Activated B cell treated with CpG ODN at 0.5 μM for 24 hours (primary cell): Measurements from ENCODE around the gene CDC73. TPM values are rescaled to one million over a fixed set of nuclear protein-coding genes. Genes with fewer than 3 reads are reported as not detected.

ENCODE experiments used
- ATAC-seq: fragments of 200-7000 bp; cut with Tn5 transposase; one replicate; pipeline ENCODE4 v1.10.0; 2021; ENCODE audit warnings: low read depth, mild to moderate bottlenecking, moderate library complexity
- CTCF ChIA-PET: fragments of 350-600 bp; sonication (Branson Sonifier 250); formaldehyde crosslinking; loops from one replicate; lab custom pipeline; 2021; ENCODE audit warnings: antibody characterized with exemption; lab: Charles Lee
- POLR2A ChIA-PET: fragments of 350-600 bp; sonication (Branson Sonifier 250); formaldehyde crosslinking; loops from one replicate; lab custom pipeline; 2021; ENCODE audit warnings: antibody characterized with exemption; lab: Charles Lee
- DNase-seq: peaks from one replicate; pipeline ENCODE4 v3.0.0; 2022
- H3K27ac Mint-ChIP-seq: one replicate; pipeline ENCODE4 v1.8.0; 2020; ENCODE audit warnings: mixed read lengths
- H3K27me3 Mint-ChIP-seq: one replicate; pipeline ENCODE4 v1.8.0; 2021; ENCODE audit warnings: mixed read lengths
- H3K36me3 Mint-ChIP-seq: one replicate; pipeline ENCODE4 v1.8.0; 2021; ENCODE audit warnings: low read depth, mixed read lengths
- H3K4me1 Mint-ChIP-seq: one replicate; pipeline ENCODE4 v1.8.0; 2021; ENCODE audit warnings: mixed read lengths
- H3K4me3 Mint-ChIP-seq: one replicate; pipeline ENCODE4 v1.8.0; 2020; ENCODE audit warnings: mild to moderate bottlenecking, mixed read lengths
- H3K9me3 Mint-ChIP-seq: one replicate; pipeline ENCODE4 v1.8.0; 2020; ENCODE audit warnings: mixed read lengths
- CTCF ChIP-seq: fragments of 200-600 bp; IDR thresholded peaks from one replicate; pipeline ENCODE4 v1.8.0; 2022; ENCODE audit warnings: antibody characterized with exemption, mild to moderate bottlenecking
- intact Hi-C: fragments of 100-400 bp; cut with micrococcal nuclease; formaldehyde crosslinking; loops from one replicate; pipeline ENCODE4 v1.15.1; 2024
- total RNA-seq: library from RNA; stranded (reverse); gene quantifications from 2 replicates; pipeline ENCODE4 v1.2.3, GENCODE V29; 2022

CDC73 gene
- total RNA-seq, 1 donor from 2014 or later: 59.1 TPM

GRCh38 chr1:193199940-193200339 is 78.1 kb downstream of the CDC73 start:
- peaks cover 38% of the 10 kb centered on the region for H3K36me3 Mint-ChIP-seq
- ATAC-seq (no peak), DNase-seq (no peak)
- no peak for TF ChIP-seq CTCF
- peaks cover 4% of the 10 kb centered on the region for H3K4me1 Mint-ChIP-seq
- intact Hi-C loops: no loop called here
- no peaks in the 10 kb centered on the region for H3K9me3 Mint-ChIP-seq
- ChIA-PET CTCF (no interaction called here), POLR2A (no interaction called here)
- H3K27me3 Mint-ChIP-seq: no peaks in the 10 kb centered on the region
- H3K4me3 Mint-ChIP-seq: no peak overlapping the region
- no peak overlapping the region for H3K27ac Mint-ChIP-seq

- Mint-ChIP-seq H3K4me3 (no peak overlapping the region), H3K9me3 (peaks cover 8% of the 10 kb centered on the region), H3K27me3 (no peaks in the 10 kb centered on the region), H3K4me1 (no peaks in the 10 kb centered on the region), H3K36me3 (peaks cover 42% of the 10 kb centered on the region), H3K27ac (no peak overlapping the region)
- TF ChIP-seq CTCF: no peak
- intact Hi-C loops: no loop called here
- no peak for DNase-seq
- CTCF ChIA-PET: interaction anchor here (0.6 to 1.1 kb wide), 2 partner anchors 18 to 202 kb away, joined by 3 read pairs; no protein-coding TSS in a partner anchor
- no peak for ATAC-seq
- POLR2A ChIA-PET: no interaction called here
Measured at GRCh38 chr1:193201021-193201420, 79.2 kb downstream of the CDC73 start.

- ChIA-PET CTCF (no interaction called here), POLR2A (no interaction called here)
- Mint-ChIP-seq H3K4me3 (no peak overlapping the region), H3K27ac (no peak overlapping the region), H3K9me3 (peaks cover 11% of the 10 kb centered on the region), H3K27me3 (no peaks in the 10 kb centered on the region), H3K4me1 (peaks cover 11% of the 10 kb centered on the region), H3K36me3 (peaks cover 67% of the 10 kb centered on the region)
- DNase-seq (no peak), ATAC-seq (no peak)
- no peak for TF ChIP-seq CTCF
- intact Hi-C loops: no loop called here
Measured at GRCh38 chr1:193210996-193211395, 89.2 kb downstream of the CDC73 start.

GRCh38 chr1:193211539-193211938 is 89.7 kb downstream of the CDC73 start:
- Mint-ChIP-seq H3K27ac (no peak overlapping the region), H3K27me3 (no peaks in the 10 kb centered on the region), H3K9me3 (peaks cover 6% of the 10 kb centered on the region), H3K4me1 (peaks cover 11% of the 10 kb centered on the region), H3K4me3 (no peak overlapping the region), H3K36me3 (peaks cover 67% of the 10 kb centered on the region)
- intact Hi-C loops: no loop called here
- no peak for TF ChIP-seq CTCF
- DNase-seq (no peak), ATAC-seq (no peak)
- CTCF ChIA-PET: no interaction called here
- POLR2A ChIA-PET: no interaction called here

DNA sequence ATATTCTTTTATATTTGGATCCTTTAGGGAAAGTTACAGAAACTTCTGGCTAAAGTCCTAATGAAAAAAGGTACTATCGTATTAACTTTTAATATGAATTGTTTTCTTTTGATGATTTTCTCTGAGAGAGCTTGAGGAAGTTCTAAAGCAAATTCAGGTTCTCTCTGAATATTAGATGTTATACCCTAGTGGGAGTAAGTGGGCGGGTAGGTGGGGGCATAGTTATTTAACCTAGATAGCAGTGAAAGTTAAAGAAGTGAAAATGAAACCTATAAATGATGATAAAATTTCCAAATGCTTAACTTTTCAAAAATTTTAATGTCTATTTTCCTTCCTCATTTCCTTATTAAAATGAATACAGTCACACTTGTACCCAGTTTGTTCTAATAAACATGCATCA is 90.8 kb downstream of the CDC73 start:
- POLR2A ChIA-PET: no interaction called here
- Mint-ChIP-seq H3K36me3 (peaks cover 66% of the 10 kb centered on the region), H3K27ac (no peak overlapping the region), H3K4me3 (no peak overlapping the region), H3K4me1 (peaks cover 11% of the 10 kb centered on the region), H3K9me3 (peaks cover under 1% of the 10 kb centered on the region), H3K27me3 (no peaks in the 10 kb centered on the region)
- intact Hi-C loops: no loop called here
- ATAC-seq: no peak
- CTCF ChIA-PET: no interaction called here
- TF ChIP-seq CTCF: no peak
- no peak for DNase-seq
